GM12892 (cell line): ENCODE data around the gene CFAP46.

Source experiments
- POLR2A ChIP-seq: IDR thresholded peaks from 2 replicates; pipeline ENCODE4 v1.6.1; 2011; ENCODE audit warnings: low read depth, low read length, control low read depth
- POLR2AphosphoS5 ChIP-seq: IDR thresholded peaks from 2 replicates; pipeline ENCODE4 v1.6.1; 2011; ENCODE audit warnings: low read depth, low read length, control low read depth

GRCh38 chr10:132907821-132908620, 34.3 kb downstream of the CFAP46 start:
- TF ChIP-seq POLR2A, result no peak
- TF ChIP-seq POLR2AphosphoS5, result no peak
